Mucosa of descending colon (tissue), 3 donors: Measurements from ENCODE around the gene SMIM33. TPM values are rescaled to one million over a fixed set of nuclear protein-coding genes. Genes with fewer than 3 reads are reported as not detected.
"Not testable (repeated sequence)": the region's sequence is repeated elsewhere in the genome, so short reads cannot be mapped to it uniquely, and the experiment has no call there.

Source experiments
- ATAC-seq: fragments of 200-7000 bp; cut with Tn5 transposase; one replicate; pipeline ENCODE4 v1.9.1; 2020; ENCODE audit warnings: mild to moderate bottlenecking, moderate library complexity
- DNase-seq, 3 donors: peaks; one replicate each; pipeline ENCODE4 v3.0.0-alpha.2; 2020
- H3K36me3 ChIP-seq: fragments of 200-600 bp; one replicate; pipeline ENCODE4 v1.8.0; 2021; ENCODE audit warnings: low read depth, mild to moderate bottlenecking
- H3K4me1 ChIP-seq: fragments of 200-600 bp; one replicate; pipeline ENCODE4 v1.8.0; 2021; ENCODE audit warnings: low read depth, mild to moderate bottlenecking
- H3K4me3 ChIP-seq: fragments of 200-600 bp; one replicate; pipeline ENCODE4 v1.8.0; 2021; ENCODE audit warnings: mild to moderate bottlenecking
- H3K9me3 ChIP-seq: fragments of 200-600 bp; one replicate; pipeline ENCODE4 v1.8.0; 2021; ENCODE audit warnings: mild to moderate bottlenecking
- intact Hi-C, 2 donors: fragments of 100-400 bp; cut with DNase I in 1 of 2; cut with micrococcal nuclease in 1 of 2; formaldehyde crosslinking; loops; one replicate each; pipeline versions ENCODE4 v1.11.0 to v1.11.1; 2022; cut with DNase I, micrococcal nuclease
- total RNA-seq, 3 donors: library from RNA; stranded (reverse); fragmentation: NEBNext Ultra II Directional in 2 of 3; extraction: Animal tissue kit (Norgen Biotek cat#: 25700) in 2 of 3; gene quantifications; one replicate each; pipeline versions ENCODE4 v1.2.1 to v1.2.4, GENCODE V29; 2021 to 2023
- TF ChIP-seq, protein P1 (sequence below): fragments of 200-600 bp; IDR thresholded peaks from one replicate; pipeline ENCODE4 v1.8.0; 2022; ENCODE audit warnings: antibody characterized with exemption, mild to moderate bottlenecking
- donor health status: DM: no; HTN: no; CAD: no; lungs with moderate emphysema.
- donor health status: DM: no; HTN: no; CAD: no.
- donor health status: DM: no; HTN: yes; CAD: no.

The SMIM33 gene
- total RNA-seq, 3 donors from 2014 or later: 1.8 to 5.2 (median 2.8) TPM

GRCh38 chr5:139474890-139475791 is 4.3 kb downstream of the SMIM33 start:
- Histone ChIP-seq H3K36me3 (no peaks in the 10 kb centered on the region), H3K4me1 (peaks cover 17% of the 10 kb centered on the region), H3K9me3 (no peaks in the 10 kb centered on the region), H3K4me3 (no peak overlapping the region)
- peak; percentile 72 for ATAC-seq
- DNase-seq: peak in 2 of 3 donors; percentile 46 to 53
- TF ChIP-seq, protein P1, sequence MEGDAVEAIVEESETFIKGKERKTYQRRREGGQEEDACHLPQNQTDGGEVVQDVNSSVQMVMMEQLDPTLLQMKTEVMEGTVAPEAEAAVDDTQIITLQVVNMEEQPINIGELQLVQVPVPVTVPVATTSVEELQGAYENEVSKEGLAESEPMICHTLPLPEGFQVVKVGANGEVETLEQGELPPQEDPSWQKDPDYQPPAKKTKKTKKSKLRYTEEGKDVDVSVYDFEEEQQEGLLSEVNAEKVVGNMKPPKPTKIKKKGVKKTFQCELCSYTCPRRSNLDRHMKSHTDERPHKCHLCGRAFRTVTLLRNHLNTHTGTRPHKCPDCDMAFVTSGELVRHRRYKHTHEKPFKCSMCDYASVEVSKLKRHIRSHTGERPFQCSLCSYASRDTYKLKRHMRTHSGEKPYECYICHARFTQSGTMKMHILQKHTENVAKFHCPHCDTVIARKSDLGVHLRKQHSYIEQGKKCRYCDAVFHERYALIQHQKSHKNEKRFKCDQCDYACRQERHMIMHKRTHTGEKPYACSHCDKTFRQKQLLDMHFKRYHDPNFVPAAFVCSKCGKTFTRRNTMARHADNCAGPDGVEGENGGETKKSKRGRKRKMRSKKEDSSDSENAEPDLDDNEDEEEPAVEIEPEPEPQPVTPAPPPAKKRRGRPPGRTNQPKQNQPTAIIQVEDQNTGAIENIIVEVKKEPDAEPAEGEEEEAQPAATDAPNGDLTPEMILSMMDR: no peak
- intact Hi-C loops: no loop called here

GRCh38 chr5:139475865-139476617 is 5.2 kb downstream of the SMIM33 start:
- TF ChIP-seq, protein P1: no peak
- H3K4me3 ChIP-seq: no peak overlapping the region
- intact Hi-C loops: no loop called here
- no peaks in the 10 kb centered on the region for H3K36me3 ChIP-seq
- no peaks in the 10 kb centered on the region for H3K9me3 ChIP-seq
- DNase-seq: no peak
- ATAC-seq: no peak
- H3K4me1 ChIP-seq: peaks cover 15% of the 10 kb centered on the region

DNA sequence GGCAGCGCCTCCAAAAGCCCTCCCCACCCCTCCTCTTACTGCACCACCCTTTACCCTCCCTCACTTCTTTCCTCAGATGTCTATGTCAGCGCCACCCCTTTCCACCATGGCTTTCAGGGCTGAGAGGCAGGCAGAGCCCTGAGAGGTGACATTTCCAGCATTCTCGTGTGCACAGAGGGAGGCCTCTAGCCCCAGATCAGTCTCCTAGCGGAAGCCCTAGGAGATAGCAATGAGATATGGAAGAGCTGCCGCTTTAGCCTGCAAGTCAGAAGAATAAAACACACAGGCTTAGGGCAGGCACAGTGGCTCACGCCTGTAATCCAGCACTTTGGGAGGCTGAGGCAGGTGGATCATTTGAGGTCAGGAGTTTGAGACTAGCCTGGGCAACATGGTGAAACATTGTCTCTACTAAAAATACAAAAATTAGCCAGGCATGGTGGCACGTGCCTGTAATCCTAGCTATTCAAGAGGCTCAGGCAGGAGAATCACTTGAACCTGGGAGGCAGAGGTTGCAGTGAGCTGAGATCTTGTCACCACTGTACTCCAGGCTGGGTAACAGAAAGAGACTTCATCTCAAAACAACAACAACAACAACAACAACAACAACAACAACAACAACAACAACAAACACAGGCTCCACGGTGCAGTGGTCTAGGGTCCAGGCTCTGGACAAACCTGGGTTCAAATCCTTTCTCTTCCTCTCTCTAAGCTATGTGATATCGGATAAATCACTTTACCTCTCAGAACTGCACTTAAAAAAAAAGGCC is 8.0 kb downstream of the SMIM33 start:
- H3K4me1 ChIP-seq: peaks cover 29% of the 10 kb centered on the region
- H3K9me3 ChIP-seq, ATAC-seq, H3K4me3 ChIP-seq, intact Hi-C loops, DNase-seq, H3K36me3 ChIP-seq: not testable (repeated sequence)

GRCh38 chr5:139479729-139480128 is 8.9 kb downstream of the SMIM33 start:
- H3K4me3 ChIP-seq, intact Hi-C loops, H3K36me3 ChIP-seq, H3K9me3 ChIP-seq, DNase-seq, ATAC-seq: not testable (repeated sequence)
- H3K4me1 ChIP-seq: peaks cover 28% of the 10 kb centered on the region

DNA sequence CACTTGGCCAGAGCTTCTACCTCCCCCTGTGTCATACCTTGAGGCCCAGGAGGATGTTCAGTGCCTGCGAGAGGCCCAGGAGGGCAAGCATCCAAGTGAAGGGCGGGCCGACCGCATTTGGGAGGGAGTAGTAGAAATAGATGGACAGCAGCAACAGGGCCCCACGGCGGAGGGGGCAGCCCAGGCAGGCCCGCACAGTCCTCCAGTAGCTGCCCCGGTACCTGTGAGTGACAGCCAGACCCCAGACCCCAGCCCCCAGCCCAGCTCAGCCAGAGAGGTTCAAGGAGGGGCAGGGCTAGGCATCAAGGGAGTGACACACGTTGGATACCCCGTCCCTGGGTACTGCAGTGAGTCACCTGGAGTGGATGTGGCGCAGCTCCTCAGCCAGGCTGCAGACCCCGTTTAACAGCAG is 10.3 kb downstream of the SMIM33 start:
- Histone ChIP-seq H3K36me3 (no peaks in the 10 kb centered on the region), H3K4me3 (no peak overlapping the region), H3K4me1 (peaks cover 15% of the 10 kb centered on the region), H3K9me3 (no peaks in the 10 kb centered on the region)
- intact Hi-C loops: no loop called here
- ATAC-seq (peak; percentile 8), DNase-seq (peak in 2 of 3 donors; percentile 48 to 75)
- TF ChIP-seq, protein P1: no peak

DNA sequence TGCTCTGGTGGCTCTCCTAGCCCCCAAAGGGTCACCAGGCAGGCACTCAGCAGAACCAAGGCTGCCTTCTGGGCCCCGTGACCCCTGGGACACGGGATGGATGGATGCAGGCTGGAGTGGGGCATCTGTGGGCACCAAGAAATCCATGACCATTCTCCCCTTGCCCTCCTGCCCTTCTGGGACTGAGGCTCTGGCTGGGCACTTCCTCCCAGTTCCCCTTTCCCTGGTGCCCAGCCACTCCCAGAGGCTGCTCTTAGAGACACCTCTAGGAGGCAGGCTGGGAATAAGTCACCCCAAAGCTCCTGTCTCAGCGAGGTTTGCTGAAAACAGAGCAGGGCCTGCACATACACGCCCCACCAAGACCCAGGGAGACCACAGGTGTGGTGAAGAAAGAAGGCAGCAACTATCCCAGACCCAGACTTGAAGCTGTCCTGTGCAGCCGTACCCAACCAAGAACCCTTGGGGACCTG is 10.8 kb downstream of the SMIM33 start:
- Histone ChIP-seq H3K9me3 (no peaks in the 10 kb centered on the region), H3K36me3 (no peaks in the 10 kb centered on the region), H3K4me3 (no peak overlapping the region), H3K4me1 (peaks cover 15% of the 10 kb centered on the region)
- ATAC-seq: peak; percentile 68
- intact Hi-C loops: no loop called here
- peak in 2 of 3 donors; percentile 47 to 56 for DNase-seq
- TF ChIP-seq, protein P1: no peak
